Measurements from ENCODE around the gene MDM2.

DNA sequence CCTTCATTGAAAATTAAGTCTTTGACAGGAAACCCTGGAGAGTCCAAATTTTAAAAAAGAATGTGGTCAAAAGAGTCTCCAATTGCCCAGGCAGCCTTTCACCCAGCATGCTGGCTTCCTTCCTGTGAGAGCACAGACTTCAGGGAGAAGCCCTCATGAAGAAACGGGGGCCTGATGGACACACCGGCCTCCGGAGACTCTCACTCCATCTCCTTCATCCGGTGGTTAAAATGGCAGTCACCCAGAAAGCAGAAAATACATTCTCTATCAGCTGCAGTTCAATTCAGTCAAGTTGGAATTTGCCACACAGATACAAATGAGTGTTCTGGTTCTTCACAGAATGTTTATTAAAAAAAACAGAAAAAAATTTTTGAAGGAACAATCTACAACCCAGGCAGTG is 68.5 kb downstream of the MDM2 start:
- TF ChIP-seq KDM1A (IDR thresholded peaks at IDR 0.05; ENCODE audit: low read depth) (no peak), SMC3 (IDR thresholded peaks at IDR 0.05) (no peak), POLR2A (IDR thresholded peaks at IDR 0.05; ENCODE audit: low read length) (no peak), JUNB (IDR thresholded peaks at IDR 0.05) (no peak), BHLHE40 (IDR thresholded peaks at IDR 0.05; ENCODE audit: low read depth, low read length) (no peak), RNF2 (IDR thresholded peaks at IDR 0.05; ENCODE audit: borderline replicate concordance, low read depth) (no peak), MAFK (IDR thresholded peaks at IDR 0.05; ENCODE audit: partially characterized antibody) (no peak), CHD2 (IDR thresholded peaks at IDR 0.05; ENCODE audit: low read length, partially characterized antibody) (no peak)
- TF ChIP-seq, protein P1, sequence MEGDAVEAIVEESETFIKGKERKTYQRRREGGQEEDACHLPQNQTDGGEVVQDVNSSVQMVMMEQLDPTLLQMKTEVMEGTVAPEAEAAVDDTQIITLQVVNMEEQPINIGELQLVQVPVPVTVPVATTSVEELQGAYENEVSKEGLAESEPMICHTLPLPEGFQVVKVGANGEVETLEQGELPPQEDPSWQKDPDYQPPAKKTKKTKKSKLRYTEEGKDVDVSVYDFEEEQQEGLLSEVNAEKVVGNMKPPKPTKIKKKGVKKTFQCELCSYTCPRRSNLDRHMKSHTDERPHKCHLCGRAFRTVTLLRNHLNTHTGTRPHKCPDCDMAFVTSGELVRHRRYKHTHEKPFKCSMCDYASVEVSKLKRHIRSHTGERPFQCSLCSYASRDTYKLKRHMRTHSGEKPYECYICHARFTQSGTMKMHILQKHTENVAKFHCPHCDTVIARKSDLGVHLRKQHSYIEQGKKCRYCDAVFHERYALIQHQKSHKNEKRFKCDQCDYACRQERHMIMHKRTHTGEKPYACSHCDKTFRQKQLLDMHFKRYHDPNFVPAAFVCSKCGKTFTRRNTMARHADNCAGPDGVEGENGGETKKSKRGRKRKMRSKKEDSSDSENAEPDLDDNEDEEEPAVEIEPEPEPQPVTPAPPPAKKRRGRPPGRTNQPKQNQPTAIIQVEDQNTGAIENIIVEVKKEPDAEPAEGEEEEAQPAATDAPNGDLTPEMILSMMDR (IDR thresholded peaks at IDR 0.05) = no peak
- TF ChIP-seq, protein P2, sequence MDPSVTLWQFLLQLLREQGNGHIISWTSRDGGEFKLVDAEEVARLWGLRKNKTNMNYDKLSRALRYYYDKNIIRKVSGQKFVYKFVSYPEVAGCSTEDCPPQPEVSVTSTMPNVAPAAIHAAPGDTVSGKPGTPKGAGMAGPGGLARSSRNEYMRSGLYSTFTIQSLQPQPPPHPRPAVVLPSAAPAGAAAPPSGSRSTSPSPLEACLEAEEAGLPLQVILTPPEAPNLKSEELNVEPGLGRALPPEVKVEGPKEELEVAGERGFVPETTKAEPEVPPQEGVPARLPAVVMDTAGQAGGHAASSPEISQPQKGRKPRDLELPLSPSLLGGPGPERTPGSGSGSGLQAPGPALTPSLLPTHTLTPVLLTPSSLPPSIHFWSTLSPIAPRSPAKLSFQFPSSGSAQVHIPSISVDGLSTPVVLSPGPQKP (IDR thresholded peaks at IDR 0.05; ENCODE audit: low read depth, low read length) = no peak
